GM12878 (cell line): ENCODE data around the gene GKN1. TPM values are rescaled to one million over a fixed set of nuclear protein-coding genes. Genes with fewer than 3 reads are reported as not detected.

ENCODE experiments used
- ATAC-seq: fragments of 200-7000 bp; cut with Tn5 transposase; 3 replicates; pipeline ENCODE4 v1.9.1; 2020; ENCODE audit warnings: mild to moderate bottlenecking, moderate library complexity
- BruUV-seq: library from RNA; stranded (reverse); fragments of 400-500 nt; replicated peaks from 2 replicates; lab custom pipeline; 2021; lab: Mats Ljungman, UMichigan
- CTCF ChIA-PET: fragments of 300-600 bp; sonication (Branson Sonifier 250); formaldehyde crosslinking; extraction: SDS; loops from one replicate; lab custom pipeline; 2021; ENCODE audit warnings: inconsistent platforms; lab: Yijun Ruan, JAX
- POLR2A ChIA-PET: fragments of 350-600 bp; formaldehyde crosslinking; extraction: SDS; loops from one replicate; lab custom pipeline; 2021; ENCODE audit warnings: inconsistent platforms; lab: Charles Lee
- RAD21 ChIA-PET: fragments of 300-600 bp; sonication (Branson Sonifier 250); formaldehyde crosslinking; loops from one replicate; lab custom pipeline; 2023; ENCODE audit warnings: antibody characterized with exemption; ENCODE audit not compliant: unreplicated experiment; lab: Charles Lee
- SMC1A ChIA-PET: fragments of 300-600 bp; sonication (Branson Sonifier 250); formaldehyde crosslinking; loops from one replicate; lab custom pipeline; 2023; ENCODE audit not compliant: unreplicated experiment, uncharacterized antibody; lab: Charles Lee
- DNase-seq: peaks from one replicate; pipeline ENCODE4 v3.0.0-alpha.2; 2011; ENCODE audit warnings: low read depth, low spot score
- FAIRE-seq: peaks from 3 replicates; lab custom pipeline; 2011; peaks lifted over from hg19 to GRCh38; lab: Jason Lieb, UNC
- H2AFZ ChIP-seq: 2 replicates; pipeline ENCODE4 v1.6.0; 2011; ENCODE audit warnings: low read depth, low read length, control low read depth; ENCODE audit not compliant: control insufficient read depth
- H3K27ac ChIP-seq: 2 replicates; pipeline ENCODE4 v1.5.1; 2011; ENCODE audit warnings: control low read depth; ENCODE audit not compliant: control insufficient read depth, insufficient read depth
- H3K27me3 ChIP-seq, 2 experiments: replicated peaks in 1 of 2; 2 replicates each; pipeline versions ENCODE4 v1.6.0 to v1.6.1; 2011; ENCODE audit warnings: low read length in 1 of 2; ENCODE audit not compliant: control insufficient read depth in 2 of 2, insufficient read depth in 2 of 2
- H3K36me3 ChIP-seq, 2 experiments: 2 replicates each; pipeline ENCODE4 v1.5.1; 2011; ENCODE audit warnings: low read length in 1 of 2; ENCODE audit not compliant: control insufficient read depth in 2 of 2, insufficient read depth in 2 of 2
- H3K4me1 ChIP-seq: 2 replicates; pipeline ENCODE4 v1.6.1; 2011; ENCODE audit warnings: mild to moderate bottlenecking, low read length, moderate library complexity, mixed read lengths; ENCODE audit not compliant: control insufficient read depth, insufficient read depth
- H3K4me2 ChIP-seq: 2 replicates; pipeline ENCODE4 v1.6.0; 2011; ENCODE audit warnings: control low read depth; ENCODE audit not compliant: control insufficient read depth, insufficient read depth
- H3K4me3 ChIP-seq: fragments of 200-600 bp; sonication (generic); 2 replicates; pipeline ENCODE4 v1.5.1; 2016
- H3K79me2 ChIP-seq: 2 replicates; pipeline ENCODE4 v1.6.0; 2011; ENCODE audit warnings: low read length; ENCODE audit not compliant: control insufficient read depth, insufficient read depth
- H3K9ac ChIP-seq: 2 replicates; pipeline ENCODE4 v1.8.0; 2011; ENCODE audit warnings: low read length, control low read depth, mixed read lengths; ENCODE audit not compliant: control insufficient read depth, insufficient read depth
- H3K9me3 ChIP-seq: replicated peaks from 3 replicates; pipeline ENCODE4 v1.5.1; 2011; ENCODE audit warnings: mild to moderate bottlenecking, low read length; ENCODE audit not compliant: control insufficient read depth, insufficient read depth
- H4K20me1 ChIP-seq: 2 replicates; pipeline ENCODE4 v1.6.0; 2011; ENCODE audit not compliant: control insufficient read depth, insufficient read depth
- BHLHE40 ChIP-seq, 2 experiments: fragments of 450-650 bp in 1 of 2; IDR thresholded peaks; 2 replicates each; pipeline ENCODE4 v1.6.1; 2011 to 2017; ENCODE audit warnings: low read depth in 2 of 2, borderline replicate concordance in 1 of 2, improper control_type of control experiment in 1 of 2, low read length in 1 of 2, mild to moderate bottlenecking in 1 of 2
- IKZF2 ChIP-seq, 2 experiments: fragments of 450-650 bp; IDR thresholded peaks; 2 replicates each; pipeline ENCODE4 v1.6.1; 2017; ENCODE audit warnings: mild to moderate bottlenecking in 2 of 2, moderate library complexity in 2 of 2
- MTA2 ChIP-seq: fragments of 450-650 bp; IDR thresholded peaks from 2 replicates; pipeline ENCODE4 v1.6.1; 2016; ENCODE audit warnings: low read depth, mild to moderate bottlenecking, moderate library complexity
- MXI1 ChIP-seq: fragments of 150-350 bp; IDR thresholded peaks from 2 replicates; pipeline ENCODE4 v1.6.1; 2011; ENCODE audit warnings: low read depth, mild to moderate bottlenecking, inconsistent platforms, low read length, improper control_type of control experiment
- POLR2AphosphoS2 ChIP-seq: IDR thresholded peaks from 2 replicates; pipeline ENCODE4 v1.6.1; 2011; ENCODE audit warnings: low read depth, mild to moderate bottlenecking, low read length, improper control_type of control experiment, moderate library complexity
- STAT3 ChIP-seq: IDR thresholded peaks from 2 replicates; pipeline ENCODE4 v1.6.1; 2011; ENCODE audit warnings: low read depth, low read length, improper control_type of control experiment
- WGBS: methylation state at CpG from one replicate; pipeline ENCODE4 v1.1.6; 2016; ENCODE audit warnings: low lambda C conversion rate; ENCODE audit not compliant: insufficient replicate concordance, insufficient coverage; ENCODE audit errors: missing lambda C conversion rate; 5-methylcytosine and 5-hydroxymethylcytosine counted together
- in situ Hi-C: fragments of 300-500 bp; cut with MboI; formaldehyde crosslinking; loops from 9 replicates; pipeline ENCODE4 v1.14.3; 2018; ENCODE audit warnings: mixed read lengths
- intact Hi-C: fragments of 100-400 bp; cut with micrococcal nuclease; formaldehyde crosslinking; loops from one replicate; pipeline ENCODE4 v1.14.2; 2022; ENCODE audit not compliant: unreplicated experiment
- polyA plus RNA-seq, 11 experiments: library from polyadenylated mRNA; depleted of rRNA in 4 of 11; unstranded in 6 of 11; stranded (reverse) in 5 of 11; fragments of >200 nt; fragmentation: Nextera tagmentation in 4 of 11; fragmentation: Illumina TruSeq in 1 of 11; extraction: Ambion mirVana in 4 of 11; extraction: Trizol in 1 of 11; gene quantifications; 1 replicate in 1 of 11; 2 replicates in 10 of 11; pipeline versions ENCODE4 v1.2.1 to v1.2.3, GENCODE V29; 2011 to 2016; ENCODE audit warnings: inconsistent platforms in 2 of 11, missing spikeins in 2 of 11, low read depth in 1 of 11
- total RNA-seq, 4 experiments: library from RNA; depleted of rRNA in 3 of 4; stranded (reverse); fragments of >200 nt in 3 of 4; fragmentation: Illumina TruSeq in 1 of 4; extraction: Trizol in 1 of 4; gene quantifications; 2 replicates each; pipeline versions ENCODE4 v1.2.1 to v1.2.3, GENCODE V29; 2013 to 2021
- TF ChIP-seq, protein P1 (sequence below): fragments of 450-650 bp; IDR thresholded peaks from 2 replicates; pipeline ENCODE4 v1.6.1; 2014; ENCODE audit warnings: mild to moderate bottlenecking
- TF ChIP-seq, protein P2 (sequence below): fragments of 450-650 bp; formaldehyde crosslinking; IDR thresholded peaks from 2 replicates; pipeline ENCODE4 v1.5.0; 2022; ENCODE audit warnings: mild to moderate bottlenecking, missing genetic modification characterization
- TF ChIP-seq, protein P3 (sequence below): fragments of 150-350 bp; IDR thresholded peaks from 2 replicates; pipeline ENCODE4 v1.6.1; 2016; ENCODE audit warnings: low read depth, low read length
- TF ChIP-seq, protein P4 (sequence below): fragments of 450-650 bp; IDR thresholded peaks from 2 replicates; pipeline ENCODE4 v1.6.1; 2016; ENCODE audit warnings: mild to moderate bottlenecking
- TF ChIP-seq, protein P5 (sequence below): IDR thresholded peaks from 2 replicates; pipeline ENCODE4 v1.6.1; 2012; ENCODE audit warnings: mild to moderate bottlenecking, low read depth, low read length

Gene GKN1
- total and polyA plus RNA-seq, 10 of the 15 experiments (the other 5 are each of a cell fraction or from before 2014, with no cell fraction given) = not detected

DNA sequence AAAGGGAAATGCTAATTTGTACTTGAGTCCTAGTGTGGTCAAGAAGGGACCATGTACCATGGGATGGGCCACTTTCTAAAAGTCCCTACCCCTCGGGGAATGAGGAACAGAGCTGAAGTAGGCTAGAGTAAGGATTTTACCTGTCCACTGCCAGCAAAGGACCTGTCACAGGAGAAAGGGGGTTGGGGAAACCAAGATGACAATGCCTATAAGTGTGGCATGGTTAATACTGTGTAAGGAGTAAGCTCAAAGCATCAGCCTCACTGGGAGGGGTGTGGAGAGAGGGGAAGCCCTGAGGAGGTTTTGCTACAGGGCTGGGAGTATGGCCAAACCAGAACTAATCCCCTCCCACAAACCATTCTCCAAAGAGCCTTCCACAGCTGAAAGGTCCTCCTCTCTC lies 37.5 kb upstream of the GKN1 start:
- Histone ChIP-seq H3K79me2 (no peaks in the 10 kb centered on the region), H4K20me1 (no peaks in the 10 kb centered on the region), H3K27me3 (no peaks in the 10 kb centered on the region; a peak in 2 of 4 replicates), H3K9ac (no peak overlapping the region), H3K4me2 (no peak overlapping the region), H3K4me3 (no peak overlapping the region), H3K36me3 (no peaks in the 10 kb centered on the region), H3K9me3 (no peaks in the 10 kb centered on the region), H3K27ac (no peak overlapping the region), H2AFZ (no peak overlapping the region), H3K4me1 (no peaks in the 10 kb centered on the region)
- intact Hi-C loops = no loop called here
- CTCF ChIA-PET = no interaction called here
- in situ Hi-C loops = no loop called here
- POLR2A ChIA-PET = no interaction called here
- WGBS = 0% methylated on average over 1 of the region's 1 CpG
- RAD21 ChIA-PET = no interaction called here
- no peak for ATAC-seq
- no peak for DNase-seq
- SMC1A ChIA-PET = no interaction called here
- no TSS peak for BruUV-seq
- no peak for FAIRE-seq
- TF ChIP-seq, protein P1, sequence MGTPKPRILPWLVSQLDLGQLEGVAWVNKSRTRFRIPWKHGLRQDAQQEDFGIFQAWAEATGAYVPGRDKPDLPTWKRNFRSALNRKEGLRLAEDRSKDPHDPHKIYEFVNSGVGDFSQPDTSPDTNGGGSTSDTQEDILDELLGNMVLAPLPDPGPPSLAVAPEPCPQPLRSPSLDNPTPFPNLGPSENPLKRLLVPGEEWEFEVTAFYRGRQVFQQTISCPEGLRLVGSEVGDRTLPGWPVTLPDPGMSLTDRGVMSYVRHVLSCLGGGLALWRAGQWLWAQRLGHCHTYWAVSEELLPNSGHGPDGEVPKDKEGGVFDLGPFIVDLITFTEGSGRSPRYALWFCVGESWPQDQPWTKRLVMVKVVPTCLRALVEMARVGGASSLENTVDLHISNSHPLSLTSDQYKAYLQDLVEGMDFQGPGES = no peak
- TF ChIP-seq, protein P2, sequence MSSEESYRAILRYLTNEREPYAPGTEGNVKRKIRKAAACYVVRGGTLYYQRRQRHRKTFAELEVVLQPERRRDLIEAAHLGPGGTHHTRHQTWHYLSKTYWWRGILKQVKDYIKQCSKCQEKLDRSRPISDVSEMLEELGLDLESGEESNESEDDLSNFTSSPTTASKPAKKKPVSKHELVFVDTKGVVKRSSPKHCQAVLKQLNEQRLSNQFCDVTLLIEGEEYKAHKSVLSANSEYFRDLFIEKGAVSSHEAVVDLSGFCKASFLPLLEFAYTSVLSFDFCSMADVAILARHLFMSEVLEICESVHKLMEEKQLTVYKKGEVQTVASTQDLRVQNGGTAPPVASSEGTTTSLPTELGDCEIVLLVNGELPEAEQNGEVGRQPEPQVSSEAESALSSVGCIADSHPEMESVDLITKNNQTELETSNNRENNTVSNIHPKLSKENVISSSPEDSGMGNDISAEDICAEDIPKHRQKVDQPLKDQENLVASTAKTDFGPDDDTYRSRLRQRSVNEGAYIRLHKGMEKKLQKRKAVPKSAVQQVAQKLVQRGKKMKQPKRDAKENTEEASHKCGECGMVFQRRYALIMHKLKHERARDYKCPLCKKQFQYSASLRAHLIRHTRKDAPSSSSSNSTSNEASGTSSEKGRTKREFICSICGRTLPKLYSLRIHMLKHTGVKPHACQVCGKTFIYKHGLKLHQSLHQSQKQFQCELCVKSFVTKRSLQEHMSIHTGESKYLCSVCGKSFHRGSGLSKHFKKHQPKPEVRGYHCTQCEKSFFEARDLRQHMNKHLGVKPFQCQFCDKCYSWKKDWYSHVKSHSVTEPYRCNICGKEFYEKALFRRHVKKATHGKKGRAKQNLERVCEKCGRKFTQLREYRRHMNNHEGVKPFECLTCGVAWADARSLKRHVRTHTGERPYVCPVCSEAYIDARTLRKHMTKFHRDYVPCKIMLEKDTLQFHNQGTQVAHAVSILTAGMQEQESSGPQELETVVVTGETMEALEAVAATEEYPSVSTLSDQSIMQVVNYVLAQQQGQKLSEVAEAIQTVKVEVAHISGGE (CRISPR knock-in tag) = no peak
- TF ChIP-seq BHLHE40 (IDR thresholded peaks at IDR 0.05; ENCODE audit: borderline replicate concordance in 1 of 2, low read depth in 2 of 2, low read length in 1 of 2) = no peak
- TF ChIP-seq, protein P3, sequence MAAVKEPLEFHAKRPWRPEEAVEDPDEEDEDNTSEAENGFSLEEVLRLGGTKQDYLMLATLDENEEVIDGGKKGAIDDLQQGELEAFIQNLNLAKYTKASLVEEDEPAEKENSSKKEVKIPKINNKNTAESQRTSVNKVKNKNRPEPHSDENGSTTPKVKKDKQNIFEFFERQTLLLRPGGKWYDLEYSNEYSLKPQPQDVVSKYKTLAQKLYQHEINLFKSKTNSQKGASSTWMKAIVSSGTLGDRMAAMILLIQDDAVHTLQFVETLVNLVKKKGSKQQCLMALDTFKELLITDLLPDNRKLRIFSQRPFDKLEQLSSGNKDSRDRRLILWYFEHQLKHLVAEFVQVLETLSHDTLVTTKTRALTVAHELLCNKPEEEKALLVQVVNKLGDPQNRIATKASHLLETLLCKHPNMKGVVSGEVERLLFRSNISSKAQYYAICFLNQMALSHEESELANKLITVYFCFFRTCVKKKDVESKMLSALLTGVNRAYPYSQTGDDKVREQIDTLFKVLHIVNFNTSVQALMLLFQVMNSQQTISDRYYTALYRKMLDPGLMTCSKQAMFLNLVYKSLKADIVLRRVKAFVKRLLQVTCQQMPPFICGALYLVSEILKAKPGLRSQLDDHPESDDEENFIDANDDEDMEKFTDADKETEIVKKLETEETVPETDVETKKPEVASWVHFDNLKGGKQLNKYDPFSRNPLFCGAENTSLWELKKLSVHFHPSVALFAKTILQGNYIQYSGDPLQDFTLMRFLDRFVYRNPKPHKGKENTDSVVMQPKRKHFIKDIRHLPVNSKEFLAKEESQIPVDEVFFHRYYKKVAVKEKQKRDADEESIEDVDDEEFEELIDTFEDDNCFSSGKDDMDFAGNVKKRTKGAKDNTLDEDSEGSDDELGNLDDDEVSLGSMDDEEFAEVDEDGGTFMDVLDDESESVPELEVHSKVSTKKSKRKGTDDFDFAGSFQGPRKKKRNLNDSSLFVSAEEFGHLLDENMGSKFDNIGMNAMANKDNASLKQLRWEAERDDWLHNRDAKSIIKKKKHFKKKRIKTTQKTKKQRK = no peak
- TF ChIP-seq STAT3 = no peak
- TF ChIP-seq, protein P4, sequence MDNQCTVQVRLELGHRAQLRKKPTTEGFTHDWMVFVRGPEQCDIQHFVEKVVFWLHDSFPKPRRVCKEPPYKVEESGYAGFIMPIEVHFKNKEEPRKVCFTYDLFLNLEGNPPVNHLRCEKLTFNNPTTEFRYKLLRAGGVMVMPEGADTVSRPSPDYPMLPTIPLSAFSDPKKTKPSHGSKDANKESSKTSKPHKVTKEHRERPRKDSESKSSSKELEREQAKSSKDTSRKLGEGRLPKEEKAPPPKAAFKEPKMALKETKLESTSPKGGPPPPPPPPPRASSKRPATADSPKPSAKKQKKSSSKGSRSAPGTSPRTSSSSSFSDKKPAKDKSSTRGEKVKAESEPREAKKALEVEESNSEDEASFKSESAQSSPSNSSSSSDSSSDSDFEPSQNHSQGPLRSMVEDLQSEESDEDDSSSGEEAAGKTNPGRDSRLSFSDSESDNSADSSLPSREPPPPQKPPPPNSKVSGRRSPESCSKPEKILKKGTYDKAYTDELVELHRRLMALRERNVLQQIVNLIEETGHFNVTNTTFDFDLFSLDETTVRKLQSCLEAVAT = no peak
- TF ChIP-seq MTA2 = no peak
- TF ChIP-seq, protein P5, sequence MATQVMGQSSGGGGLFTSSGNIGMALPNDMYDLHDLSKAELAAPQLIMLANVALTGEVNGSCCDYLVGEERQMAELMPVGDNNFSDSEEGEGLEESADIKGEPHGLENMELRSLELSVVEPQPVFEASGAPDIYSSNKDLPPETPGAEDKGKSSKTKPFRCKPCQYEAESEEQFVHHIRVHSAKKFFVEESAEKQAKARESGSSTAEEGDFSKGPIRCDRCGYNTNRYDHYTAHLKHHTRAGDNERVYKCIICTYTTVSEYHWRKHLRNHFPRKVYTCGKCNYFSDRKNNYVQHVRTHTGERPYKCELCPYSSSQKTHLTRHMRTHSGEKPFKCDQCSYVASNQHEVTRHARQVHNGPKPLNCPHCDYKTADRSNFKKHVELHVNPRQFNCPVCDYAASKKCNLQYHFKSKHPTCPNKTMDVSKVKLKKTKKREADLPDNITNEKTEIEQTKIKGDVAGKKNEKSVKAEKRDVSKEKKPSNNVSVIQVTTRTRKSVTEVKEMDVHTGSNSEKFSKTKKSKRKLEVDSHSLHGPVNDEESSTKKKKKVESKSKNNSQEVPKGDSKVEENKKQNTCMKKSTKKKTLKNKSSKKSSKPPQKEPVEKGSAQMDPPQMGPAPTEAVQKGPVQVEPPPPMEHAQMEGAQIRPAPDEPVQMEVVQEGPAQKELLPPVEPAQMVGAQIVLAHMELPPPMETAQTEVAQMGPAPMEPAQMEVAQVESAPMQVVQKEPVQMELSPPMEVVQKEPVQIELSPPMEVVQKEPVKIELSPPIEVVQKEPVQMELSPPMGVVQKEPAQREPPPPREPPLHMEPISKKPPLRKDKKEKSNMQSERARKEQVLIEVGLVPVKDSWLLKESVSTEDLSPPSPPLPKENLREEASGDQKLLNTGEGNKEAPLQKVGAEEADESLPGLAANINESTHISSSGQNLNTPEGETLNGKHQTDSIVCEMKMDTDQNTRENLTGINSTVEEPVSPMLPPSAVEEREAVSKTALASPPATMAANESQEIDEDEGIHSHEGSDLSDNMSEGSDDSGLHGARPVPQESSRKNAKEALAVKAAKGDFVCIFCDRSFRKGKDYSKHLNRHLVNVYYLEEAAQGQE = no peak
- TF ChIP-seq IKZF2 (IDR thresholded peaks at IDR 0.05) = no peak
- no peak for TF ChIP-seq POLR2AphosphoS2
- TF ChIP-seq MXI1 = no peak
